GM04503 (cell line): ENCODE data around the gene OR10H3.
"Not testable (repeated sequence)": the region's sequence is repeated elsewhere in the genome, so short reads cannot be mapped to it uniquely, and the experiment has no call there.

Source experiments
- DNase-seq: peaks from one replicate; pipeline ENCODE4 v3.0.0-alpha.2; 2012; ENCODE audit warnings: low read depth

Gene OR10H3

GRCh38 chr19:15776991-15777970 lies 39.5 kb downstream of the OR10H3 start:
- DNase-seq = no peak

GRCh38 chr19:15779756-15780476 lies 42.1 kb downstream of the OR10H3 start:
- peak; percentile 1 for DNase-seq

- no peak for DNase-seq
Measured at GRCh38 chr19:15780610-15781418, 43.0 kb downstream of the OR10H3 start.

- no peak for DNase-seq
Measured at GRCh38 chr19:15781661-15782060, 43.9 kb downstream of the OR10H3 start.

- no peak for DNase-seq
Measured at GRCh38 chr19:15782211-15782610, 44.4 kb downstream of the OR10H3 start.

- not testable (repeated sequence) for DNase-seq
Measured at GRCh38 chr19:15782896-15783295, 45.1 kb downstream of the OR10H3 start.

GRCh38 chr19:15787611-15788155 lies 49.9 kb downstream of the OR10H3 start, which contains the start of gene OR10H5:
Gene OR10H5 (plus strand): TSS chr19:15787661. CDS start chr19:15794049, 6,388 bp downstream.
- DNase-seq = no peak

GRCh38 chr19:15788594-15789270 lies 50.9 kb downstream of the OR10H3 start:
- DNase-seq = no peak

GRCh38 chr19:15790096-15790495 lies 52.3 kb downstream of the OR10H3 start:
- no peak for DNase-seq
